SH-SY5Y (cell line): Measurements from ENCODE around the gene ZNF831.

ENCODE experiments used
- GATA2 ChIP-seq: IDR thresholded peaks from 2 replicates; pipeline ENCODE4 v1.6.1; 2011; ENCODE audit warnings: mild to moderate bottlenecking, low read depth, low read length
- GATA3 ChIP-seq: IDR thresholded peaks from 2 replicates; pipeline ENCODE4 v1.6.1; 2011; ENCODE audit warnings: low read depth, mild to moderate bottlenecking, low read length, moderate library complexity

DNA sequence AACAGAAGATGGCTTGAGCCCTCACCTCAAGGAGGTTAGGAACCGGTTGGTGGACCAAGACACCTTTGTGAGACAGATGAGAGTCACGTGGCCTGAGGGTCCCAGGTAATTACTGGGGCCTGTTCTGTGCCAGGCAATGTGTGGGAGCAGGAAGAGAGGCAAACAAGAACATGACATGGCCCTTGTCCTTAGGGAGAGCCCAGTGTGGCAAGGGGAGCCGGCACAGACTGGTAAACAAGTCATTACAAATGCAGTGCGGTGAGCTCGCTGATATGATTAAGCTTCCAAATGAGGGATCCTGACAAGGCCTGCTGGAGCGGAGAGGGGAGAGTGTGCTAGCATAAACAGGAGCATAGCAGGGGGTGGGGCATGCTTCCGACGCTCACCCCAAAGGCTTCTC lies 55.6 kb downstream of the ZNF831 start:
- TF ChIP-seq GATA3, result no peak
- TF ChIP-seq GATA2, result no peak
